ENCODE data around the gene THOC5.
"Not testable (repeated sequence)": the region's sequence is repeated elsewhere in the genome, so short reads cannot be mapped to it uniquely, and the experiment has no call there.

THOC5 gene

DNA sequence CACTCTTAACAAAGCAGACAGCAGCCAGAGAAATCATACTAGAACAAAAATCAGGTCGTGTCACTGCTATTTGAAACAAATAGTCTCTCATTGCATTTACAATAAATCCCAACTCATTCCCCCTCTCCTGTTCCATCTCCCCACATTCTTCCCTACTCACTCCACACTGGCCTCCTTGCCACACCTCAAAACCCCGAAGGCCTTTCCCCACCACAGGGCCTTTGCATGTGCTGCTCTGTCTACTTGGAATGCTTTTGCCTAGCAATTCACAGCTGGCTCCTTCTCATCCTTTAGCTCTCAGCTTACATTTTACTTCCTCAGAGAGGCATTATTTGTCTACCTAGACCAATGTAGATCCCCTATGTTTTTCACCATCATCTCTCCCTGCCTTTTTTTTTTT is 6.3 kb upstream of the THOC5 start:
- no peak for DNase-seq

DNA sequence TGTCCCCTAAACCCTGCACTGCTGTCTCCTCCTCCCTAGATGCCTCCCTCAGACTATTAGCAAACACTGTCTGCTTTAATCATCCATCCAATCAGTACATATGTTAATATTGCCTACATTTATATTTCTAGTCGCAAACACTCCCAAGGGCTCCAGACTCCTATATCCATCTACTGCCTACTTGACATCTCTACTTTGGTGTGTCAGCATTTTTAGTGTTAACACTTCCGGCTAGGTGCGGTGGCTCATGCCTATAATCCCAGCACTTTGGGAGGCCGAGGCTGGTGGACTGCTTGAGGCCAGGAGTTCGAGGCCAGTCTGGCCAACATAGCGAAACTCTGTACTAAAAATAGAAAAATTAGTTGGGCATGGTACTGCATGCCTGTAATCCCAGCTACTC is 5.5 kb upstream of the THOC5 start:
- no peak for DNase-seq

DNA sequence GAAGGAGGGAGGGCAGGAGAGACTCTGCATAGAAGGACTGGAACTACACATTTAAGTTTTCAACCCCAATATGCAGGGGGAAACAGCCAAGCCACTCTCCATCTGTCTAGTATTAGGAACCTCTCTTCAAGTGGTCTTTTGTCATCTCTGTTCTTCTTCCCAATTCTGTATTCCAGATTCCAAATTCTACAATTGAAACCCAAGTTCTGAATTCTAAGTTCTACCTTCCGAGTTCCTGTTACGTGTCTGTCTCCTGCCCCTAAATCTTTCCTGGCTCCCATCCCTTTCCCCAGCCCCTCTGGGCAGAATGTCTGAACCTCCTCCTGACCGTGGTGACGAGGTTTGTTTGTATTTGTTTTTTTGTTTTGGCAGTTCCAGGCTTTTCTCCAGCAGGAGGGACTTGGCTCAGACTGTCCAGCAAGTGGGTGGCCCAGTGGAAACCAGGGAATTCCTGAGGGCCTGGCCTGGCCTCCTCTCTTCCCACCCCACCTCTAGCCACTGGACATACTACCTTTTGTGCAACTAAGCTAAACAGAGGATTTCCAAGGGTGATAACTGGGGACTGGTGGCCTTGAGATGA is 1.6 kb upstream of the THOC5 start:
- DNase-seq: no peak

DNA sequence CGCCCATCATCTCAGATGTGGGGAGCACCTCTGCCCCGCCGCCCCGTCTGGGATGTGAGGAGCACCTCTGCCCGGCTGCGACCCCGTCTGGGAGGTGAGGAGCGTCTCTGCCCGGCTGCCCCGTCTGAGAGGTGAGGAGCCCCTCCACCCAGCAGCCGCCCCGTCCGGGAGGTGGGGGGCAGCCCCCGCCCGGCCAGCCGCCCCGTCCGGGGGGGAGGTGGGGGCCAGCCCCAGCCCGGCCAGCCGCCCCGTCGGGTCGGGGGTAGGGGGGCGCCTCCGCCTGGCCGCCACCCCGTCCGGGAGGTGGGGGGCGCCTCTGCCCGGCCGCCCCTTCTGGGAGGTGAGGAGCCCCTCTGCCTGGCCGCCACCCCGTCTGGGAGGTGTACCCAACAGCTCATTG is 1.2 kb downstream of the THOC5 start:
- not testable (repeated sequence) for DNase-seq

DNA sequence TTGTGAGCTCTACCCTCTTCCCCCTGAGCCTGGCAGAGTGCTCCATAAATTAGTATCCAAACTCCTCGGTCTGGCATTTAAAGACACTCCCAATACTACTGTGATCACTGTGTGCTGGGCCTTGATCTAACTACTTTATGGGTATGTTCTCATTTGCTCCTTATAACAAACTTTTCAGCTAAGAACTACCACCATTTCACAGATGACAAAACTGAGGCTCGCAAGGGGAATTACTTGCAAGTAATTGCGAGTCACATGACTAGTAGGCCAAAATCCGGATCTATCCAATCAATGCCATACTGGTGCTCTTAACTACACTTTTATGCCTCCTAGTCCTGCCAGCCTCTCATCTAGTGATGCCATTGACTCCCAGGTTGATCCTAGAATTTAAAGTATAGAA is 3.6 kb downstream of the THOC5 start:
- no peak for DNase-seq

DNA sequence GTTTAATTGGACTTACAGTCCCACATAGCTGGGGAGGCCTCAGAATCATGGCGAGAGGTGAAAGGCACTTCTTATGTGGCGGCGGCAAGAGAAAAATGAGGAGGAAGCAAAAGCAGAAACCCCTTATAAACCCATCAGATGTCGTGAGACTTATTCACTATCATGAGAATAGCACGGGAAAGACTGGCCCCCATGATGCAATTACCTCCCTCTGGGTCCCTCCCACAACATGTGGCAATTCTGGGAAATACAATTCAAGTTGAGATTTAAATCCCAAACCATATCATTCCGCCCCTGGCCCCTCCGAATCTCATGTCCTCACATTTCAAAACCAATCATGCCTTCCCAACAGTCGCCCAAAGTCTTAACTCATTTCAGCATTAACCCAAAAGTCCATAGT is 8.5 kb downstream of the THOC5 start:
- not testable (repeated sequence) for DNase-seq

DNA sequence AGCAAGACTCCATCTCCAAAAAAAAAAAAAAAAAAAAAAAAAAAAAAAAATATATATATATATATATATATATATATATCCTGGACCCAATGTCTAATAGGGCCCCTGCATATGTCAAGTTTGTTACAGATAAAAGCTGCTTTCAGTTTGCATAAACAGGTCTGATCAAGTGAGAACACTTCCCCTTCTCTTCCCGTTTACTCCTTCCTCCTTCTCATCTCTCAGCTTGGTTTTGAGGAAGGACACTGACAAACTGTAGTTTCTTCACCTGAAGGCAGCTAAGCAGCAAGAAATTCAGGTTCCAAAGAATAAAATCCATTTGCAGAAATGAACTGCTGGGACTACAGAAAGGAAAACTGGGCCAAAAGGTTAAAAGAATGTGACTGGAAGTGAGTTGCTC is 11.7 kb downstream of the THOC5 start:
- DNase-seq: peak; percentile 44 to 49

DNA sequence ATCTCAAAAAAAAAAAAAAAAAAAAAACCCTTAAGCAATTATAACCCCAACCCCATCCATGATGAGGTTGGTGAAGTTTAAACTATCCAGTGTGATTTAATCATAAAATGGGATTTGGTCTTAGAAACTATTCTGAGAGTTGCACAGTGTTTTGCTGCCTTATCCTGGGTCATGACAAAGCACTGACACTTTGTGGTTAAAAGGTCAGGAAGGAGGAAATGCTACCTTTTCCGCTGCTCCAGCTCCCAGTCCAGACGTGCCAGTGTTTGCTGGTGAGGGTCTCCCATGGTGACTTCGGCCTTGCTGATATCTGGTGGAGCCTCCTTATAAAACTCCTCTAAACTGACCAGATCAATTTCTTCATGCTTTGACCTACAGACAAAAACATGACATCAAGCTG is 14.5 kb downstream of the THOC5 start:
- DNase-seq: no peak

DNA sequence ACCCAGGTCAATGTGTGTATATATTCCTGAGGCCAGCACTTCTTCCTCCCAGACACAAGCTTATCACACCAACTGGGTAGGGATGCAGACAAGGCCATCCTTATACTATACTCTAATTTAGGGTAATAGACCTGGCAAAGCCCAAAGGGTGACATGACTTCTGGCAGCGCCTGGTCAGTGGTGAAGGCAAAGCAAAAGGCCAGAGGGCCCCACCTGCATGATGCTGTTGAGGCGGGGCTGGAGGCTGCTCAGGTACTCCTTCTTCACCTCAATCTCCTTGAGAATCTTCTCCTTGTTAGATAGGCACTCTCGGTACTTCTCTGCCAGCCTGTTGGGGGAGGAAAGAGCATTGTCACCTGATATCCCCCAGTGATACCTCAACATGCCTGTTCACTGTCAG is 17.1 kb downstream of the THOC5 start:
- no peak for DNase-seq

DNA sequence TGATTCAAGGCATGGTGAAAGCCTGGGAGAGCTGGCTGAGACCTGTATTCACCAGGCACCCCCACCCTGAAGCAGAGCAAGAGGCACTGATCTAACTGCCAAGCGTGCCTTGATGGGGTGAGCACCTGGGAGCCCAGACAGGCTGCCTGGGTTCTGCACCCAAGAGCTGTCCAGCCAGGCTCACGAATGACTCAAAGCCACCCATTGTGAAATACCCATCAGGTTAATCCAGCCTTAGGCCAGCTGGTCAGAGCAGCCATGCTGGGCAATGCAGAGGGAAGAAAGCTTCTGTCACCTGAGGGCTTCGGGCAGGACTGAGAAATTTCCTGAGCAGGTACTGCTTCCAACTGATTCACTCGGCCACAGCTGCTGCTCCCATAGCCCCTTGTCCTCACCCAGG is 22.1 kb downstream of the THOC5 start:
- no peak for DNase-seq

DNA sequence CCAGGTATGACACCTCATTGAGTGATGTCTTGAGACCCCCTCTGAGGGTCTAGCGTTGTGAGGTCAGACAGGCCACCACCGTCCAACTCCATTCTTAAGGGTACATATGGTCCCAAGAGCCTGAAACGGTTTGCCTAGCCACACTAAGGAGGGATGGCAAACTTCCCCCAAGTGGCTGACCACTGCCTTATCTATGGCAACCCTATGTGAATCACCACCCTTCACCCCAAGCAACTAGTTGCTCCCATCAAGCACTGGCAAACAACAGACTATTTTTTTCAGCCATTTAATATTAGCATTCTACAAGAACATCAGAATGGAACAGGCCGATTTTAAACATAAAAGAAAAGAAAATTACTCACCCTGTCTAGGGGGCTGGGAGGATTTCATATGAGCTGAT is 22.8 kb downstream of the THOC5 start:
- DNase-seq: no peak

DNA sequence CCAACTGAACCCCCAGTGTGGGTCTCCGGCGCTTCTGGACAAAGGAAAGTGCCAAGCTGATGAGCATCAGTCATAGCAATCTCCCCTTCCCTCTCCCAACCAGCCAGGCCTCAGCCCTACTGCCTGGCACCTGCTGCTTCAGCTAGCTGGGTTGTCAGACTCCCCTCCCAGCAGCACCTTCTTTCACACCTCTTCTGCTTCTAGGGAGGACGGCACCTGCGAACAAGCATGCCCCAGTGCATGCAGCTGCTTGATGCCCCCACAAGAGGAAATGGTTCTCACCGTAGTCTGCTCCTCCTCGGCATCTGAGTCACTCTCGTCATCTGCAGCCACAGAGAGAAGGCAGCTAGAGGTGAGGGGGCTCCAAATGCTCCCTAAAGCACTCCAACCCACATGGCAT is 25.4 kb downstream of the THOC5 start:
- no peak for DNase-seq

DNA sequence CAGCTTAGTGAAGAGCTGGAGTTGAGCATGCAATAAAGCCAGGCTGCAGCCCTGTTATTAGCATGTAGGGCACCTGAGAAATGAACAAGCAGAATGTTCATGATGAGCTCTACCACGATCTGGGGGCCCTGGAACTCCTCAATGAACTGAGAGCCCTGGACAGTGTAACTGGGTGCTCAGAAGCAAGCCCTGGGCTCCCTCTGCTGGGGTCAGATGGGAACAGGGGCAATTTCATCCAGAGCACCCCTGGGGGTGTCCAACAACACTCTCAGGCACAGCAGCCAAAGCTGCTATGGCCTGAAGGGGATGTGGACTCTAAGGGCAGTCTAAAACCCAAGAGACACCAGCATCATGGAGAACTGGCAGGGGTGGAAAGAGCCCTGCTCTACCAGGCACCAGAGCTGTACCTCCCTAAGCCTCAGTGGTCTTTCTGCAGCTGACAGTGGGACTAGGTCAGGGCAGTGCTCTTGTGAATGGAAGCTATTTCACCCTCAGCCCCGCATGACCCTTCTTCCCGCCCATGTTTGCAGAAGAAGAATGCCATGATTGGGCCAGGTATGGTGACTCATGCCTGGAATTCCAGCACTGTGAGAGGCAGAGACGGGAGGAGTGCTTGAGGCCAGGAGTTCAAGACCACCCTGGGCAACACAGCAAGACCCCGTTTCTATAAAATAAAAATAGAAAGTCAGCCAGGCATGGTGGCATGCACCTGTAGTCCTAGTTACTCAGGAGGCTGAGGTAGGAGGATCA is 28.9 kb downstream of the THOC5 start:
- peak; percentile 3 to 11 for DNase-seq

DNA sequence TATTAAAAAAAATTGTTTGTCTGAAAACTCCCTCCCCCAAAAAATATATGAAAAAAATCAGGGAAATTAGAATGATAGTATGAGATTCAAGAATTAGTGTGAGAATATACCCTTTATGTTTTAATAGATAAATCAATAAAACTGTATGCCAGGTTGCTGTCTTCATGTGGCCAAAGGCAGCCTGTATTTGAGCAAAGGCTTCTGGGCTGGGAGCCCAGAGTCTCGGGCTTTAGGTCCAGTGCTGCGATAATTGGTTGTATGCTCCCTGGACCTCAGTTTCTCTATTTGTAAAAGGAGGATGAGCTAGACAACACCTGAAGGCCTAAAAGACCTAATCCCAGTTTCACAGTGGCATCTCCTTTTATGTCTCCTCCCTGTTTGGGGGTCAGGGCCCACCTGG is 29.8 kb downstream of the THOC5 start:
- no peak for DNase-seq

DNA sequence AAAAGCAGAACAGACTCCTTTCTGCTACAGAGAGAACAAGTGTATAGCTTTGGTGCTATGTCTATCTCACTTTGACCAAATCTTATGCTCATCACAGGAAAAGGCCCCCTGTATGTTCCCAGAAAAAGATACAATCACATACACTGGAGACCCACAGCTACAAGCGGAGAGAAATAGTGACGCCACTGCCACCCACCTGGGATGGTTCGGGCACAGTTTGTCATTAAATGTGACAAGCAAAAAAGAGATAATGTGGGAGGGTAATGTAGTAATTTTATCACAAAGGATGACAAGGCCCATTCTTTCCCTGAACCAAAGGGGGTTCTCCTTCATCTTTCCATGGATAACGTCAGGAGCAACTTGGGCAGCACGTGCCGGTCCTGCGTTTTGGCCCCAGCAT is 32.0 kb downstream of the THOC5 start:
- no peak for DNase-seq

DNA sequence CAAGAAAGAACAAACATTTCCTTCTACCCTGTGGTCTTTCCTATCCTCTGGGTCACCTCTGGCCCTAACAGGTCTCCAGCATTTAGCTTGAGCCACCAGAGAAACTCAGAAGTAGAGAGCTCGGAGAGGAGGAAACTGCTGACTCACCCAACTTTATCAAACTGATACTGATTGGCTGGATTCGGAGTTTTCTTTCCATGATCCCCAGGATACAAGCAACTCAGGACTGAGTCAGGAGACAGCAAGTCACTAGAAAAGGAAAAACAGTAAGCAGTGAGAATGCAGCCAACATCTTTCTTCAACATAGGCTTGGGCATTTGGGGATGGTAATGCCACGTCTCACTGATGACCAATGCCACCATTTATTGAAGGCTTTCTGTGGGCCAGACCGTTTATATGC is 32.7 kb downstream of the THOC5 start:
- DNase-seq: no peak

DNA sequence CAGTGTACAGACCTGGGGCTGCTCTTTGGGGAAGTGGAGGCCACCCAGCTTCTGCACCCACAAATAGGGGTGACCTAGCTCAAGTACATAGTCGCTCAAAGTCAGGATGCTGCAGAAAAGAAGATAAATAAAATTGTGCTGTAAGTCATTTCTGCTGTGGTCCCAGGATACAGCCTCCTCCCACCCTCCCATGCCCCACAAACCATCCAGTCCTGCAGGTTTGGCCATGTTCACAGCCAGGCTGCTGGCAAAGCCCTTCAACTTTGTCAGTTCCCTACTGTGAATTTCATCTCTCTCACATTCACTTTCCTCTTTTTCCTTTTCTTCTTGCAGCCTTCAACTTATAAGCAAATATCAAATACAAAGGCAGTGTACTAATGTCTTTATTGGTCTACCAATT is 33.6 kb downstream of the THOC5 start:
- no peak for DNase-seq

DNA sequence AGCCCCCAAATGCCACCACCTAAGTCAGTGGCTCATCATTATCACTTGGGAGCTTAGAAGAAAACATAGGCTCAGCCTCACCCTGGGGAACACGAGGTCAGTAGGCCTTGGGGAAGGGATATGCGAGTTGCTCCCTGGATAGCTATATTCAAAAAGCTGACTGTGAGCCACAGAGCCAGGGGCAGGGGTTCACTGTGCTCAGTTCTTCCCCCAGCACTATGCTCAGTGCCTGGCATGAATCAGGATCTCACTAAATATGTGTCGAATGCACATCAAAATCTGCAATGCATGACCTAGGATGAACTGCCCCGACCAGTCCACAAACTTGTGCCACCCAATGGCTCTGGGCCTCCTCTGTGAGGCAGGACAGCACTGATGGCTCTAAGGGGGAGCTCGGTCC is 35.1 kb downstream of the THOC5 start:
- DNase-seq: no peak

DNA sequence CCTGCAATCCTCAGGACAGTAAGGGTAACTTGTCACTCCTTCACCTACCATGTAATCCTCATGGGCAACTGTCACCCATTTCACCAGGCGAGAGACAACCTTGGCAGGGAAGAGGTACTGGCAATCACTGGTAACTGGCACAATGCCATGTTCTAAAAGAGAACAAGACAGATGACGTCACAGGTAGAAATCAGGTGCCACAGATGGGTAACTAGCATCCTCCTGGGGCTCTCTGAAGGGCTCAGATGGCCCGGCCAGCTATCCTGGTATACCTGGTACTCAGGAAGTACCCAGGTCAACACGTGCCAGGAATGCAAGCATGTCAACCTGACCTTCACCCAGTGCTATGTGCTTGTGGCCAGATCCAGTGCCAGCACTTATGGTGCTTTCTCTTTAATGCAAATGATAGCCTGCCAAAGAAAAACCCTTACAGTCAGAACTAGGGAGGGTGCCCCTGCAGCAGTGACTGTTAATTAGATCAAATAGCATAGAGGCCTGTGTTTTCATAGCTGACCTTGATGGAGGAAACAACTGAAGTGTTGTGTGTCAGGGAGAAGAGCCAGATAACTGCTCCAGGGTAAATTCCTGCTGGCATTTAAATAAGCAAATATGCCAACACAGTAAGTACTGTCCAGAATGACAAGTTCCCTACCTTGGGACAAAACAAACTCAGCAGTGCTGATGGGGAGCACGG is 36.2 kb downstream of the THOC5 start:
- no peak for DNase-seq

DNA sequence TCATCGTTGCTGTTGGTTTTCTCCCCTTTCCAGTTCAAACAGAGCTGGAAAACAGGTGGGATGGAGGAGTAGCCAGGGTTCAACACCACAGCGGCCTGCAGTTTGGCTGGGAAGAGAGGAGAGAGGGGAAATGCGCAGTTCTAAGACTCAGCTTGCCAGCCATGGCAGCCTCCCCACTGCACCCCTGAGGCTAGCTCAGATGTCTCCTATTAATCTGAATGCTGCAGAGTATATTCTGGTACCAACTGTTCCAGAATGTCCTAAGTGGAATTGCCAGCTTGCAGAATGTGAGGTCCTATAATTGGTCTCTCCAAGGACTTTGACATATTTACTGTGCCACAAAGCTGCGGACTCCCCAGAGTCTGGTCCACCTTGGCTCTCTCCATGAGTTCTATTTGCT is 41.5 kb downstream of the THOC5 start:
- DNase-seq: no peak

DNA sequence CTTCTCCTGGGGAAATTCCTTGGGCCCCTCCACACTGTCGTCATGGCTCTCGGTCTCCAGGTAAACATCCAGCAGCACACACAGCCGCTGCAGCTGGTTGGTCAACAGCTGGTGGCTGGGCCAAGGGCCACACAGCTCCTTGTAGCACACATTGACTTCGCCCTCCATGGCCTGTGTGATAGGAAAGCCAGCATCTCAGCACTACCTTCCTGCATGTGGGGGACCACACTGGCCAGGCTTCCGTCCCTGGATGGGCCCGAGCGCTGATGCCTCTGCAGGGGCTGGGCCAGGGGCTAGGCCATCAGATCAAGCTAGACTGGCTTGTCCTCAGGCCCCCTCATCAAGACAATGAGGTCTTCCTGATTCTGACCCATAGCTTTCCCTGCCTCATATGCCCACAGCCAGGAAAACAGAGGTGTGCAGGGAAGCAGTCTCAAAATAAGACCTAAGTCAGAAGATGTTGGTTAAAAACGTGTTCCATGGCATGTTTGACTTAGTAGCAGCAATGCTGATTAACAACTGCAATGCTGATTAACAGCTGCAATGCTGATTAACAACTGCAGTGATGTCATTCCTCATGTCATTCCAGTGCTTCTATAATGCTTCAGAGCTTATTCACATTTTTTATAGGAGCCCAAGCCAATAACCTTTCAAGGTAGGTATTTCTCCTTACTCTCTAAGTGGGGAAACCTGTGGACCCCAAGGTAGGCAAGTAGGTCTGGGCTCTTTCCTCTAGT is 42.3 kb downstream of the THOC5 start:
- no peak for DNase-seq

DNA sequence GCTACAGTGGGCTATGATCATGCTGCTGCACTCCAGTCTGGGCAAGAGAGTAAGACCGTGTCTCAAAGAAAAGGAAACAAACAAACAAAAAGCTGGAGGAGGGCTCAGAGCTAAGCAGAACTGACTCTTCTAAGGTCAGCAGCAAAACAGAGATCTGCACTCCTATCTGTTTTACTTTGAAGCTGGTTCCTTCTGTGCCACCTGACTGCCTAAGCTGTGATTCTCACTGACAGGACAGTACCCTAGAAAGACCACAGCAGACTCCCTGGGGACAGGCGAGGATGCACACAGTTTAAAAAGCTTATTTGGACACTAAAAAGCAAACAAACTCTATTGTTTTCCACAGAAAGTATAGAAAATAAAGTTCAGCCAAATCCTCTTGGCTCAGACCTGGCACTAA is 43.0 kb downstream of the THOC5 start:
- no peak for DNase-seq

DNA sequence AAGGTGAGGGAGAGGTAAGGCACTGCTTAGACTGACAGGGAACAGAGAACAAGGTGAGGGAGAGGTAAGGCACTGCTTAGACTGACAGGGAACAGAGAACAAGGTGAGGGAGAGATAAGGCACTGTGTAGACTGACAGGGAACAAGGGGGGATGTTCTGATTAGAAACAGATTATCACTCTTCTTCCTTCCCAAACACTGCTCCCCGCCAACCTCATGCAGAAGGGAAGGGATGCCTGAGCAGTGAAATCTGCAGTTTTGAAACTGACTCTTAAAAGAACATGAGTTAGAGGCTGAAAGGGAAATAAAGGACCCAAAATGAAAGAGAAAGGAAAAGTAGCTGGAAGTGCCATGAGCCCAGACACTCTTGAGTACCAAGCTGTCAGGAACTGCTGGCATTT is 43.7 kb downstream of the THOC5 start:
- no peak for DNase-seq

DNA sequence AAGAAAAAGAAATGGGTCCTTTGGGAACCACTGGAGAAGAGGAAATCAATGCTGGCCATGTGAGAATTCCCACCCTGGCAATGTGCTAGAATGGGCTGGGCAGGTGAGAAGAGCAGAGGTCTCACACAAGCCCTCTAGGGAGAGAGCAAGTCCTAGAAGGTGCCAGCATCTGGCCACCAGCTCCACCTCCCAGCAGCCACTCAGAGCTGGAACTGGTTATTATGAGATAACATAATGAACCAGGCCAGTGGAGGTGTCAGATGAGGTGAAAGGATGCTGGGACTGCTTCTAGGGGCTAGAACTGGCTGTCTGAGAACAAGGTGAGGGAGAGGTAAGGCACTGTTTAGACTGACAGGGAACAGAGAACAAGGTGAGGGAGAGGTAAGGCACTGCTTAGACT is 44.3 kb downstream of the THOC5 start:
- no peak for DNase-seq
